Measurements from ENCODE around the gene GPC1.

DNA sequence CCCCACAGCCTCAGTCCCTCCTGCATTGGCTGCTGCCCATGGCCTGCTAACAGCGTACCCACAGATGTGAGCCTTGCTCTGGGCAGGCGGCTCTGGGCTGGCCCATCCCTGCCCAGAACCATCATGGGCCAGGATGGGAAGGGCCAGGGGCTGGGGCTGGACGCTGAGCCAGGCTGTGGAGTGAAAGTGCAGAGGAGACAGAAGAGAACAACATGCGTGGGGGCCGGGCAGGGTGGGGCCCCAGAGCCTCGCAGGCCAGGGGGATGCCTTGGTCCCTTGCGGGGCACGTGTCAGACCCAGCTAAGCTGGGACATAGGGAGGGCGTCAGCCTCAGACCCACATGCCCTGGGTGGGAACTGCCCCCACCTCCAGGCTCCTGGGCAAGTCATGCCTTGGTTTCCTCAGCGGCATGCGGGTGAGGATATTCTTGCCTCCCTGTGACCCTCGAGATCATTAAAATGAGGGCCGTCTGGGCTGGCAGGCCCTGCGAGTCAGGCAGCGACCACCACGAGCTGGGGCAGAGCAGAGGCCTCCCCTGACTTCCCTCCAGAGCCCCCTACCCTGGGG is 27.3 kb downstream of the GPC1 start:
- TF ChIP-seq, protein P1, sequence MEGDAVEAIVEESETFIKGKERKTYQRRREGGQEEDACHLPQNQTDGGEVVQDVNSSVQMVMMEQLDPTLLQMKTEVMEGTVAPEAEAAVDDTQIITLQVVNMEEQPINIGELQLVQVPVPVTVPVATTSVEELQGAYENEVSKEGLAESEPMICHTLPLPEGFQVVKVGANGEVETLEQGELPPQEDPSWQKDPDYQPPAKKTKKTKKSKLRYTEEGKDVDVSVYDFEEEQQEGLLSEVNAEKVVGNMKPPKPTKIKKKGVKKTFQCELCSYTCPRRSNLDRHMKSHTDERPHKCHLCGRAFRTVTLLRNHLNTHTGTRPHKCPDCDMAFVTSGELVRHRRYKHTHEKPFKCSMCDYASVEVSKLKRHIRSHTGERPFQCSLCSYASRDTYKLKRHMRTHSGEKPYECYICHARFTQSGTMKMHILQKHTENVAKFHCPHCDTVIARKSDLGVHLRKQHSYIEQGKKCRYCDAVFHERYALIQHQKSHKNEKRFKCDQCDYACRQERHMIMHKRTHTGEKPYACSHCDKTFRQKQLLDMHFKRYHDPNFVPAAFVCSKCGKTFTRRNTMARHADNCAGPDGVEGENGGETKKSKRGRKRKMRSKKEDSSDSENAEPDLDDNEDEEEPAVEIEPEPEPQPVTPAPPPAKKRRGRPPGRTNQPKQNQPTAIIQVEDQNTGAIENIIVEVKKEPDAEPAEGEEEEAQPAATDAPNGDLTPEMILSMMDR (IDR thresholded peaks at IDR 0.05 in 4 of 5, conservative IDR thresholded peaks at IDR 0.05 in 1 of 5), result no peak
- TF ChIP-seq POLR2A (IDR thresholded peaks at IDR 0.05), result no peak
